ENCODE results near the gene TOMM70.

- TF ChIP-seq FOSL2 (CRISPR knock-in tag; IDR thresholded peaks at IDR 0.05) (no peak), TARDBP (CRISPR knock-in tag; IDR thresholded peaks at IDR 0.05) (no peak), POLR2A (IDR thresholded peaks at IDR 0.05; ENCODE audit: insufficient read depth in 1 of 2, low read depth in 2 of 2, low read length in 2 of 2) (no peak), SP4 (CRISPR knock-in tag; IDR thresholded peaks at IDR 0.05) (no peak), KMT2B (CRISPR knock-in tag; IDR thresholded peaks at IDR 0.05) (no peak)
Observed at GRCh38 chr3:100436951-100437350, 36.1 kb upstream of the TOMM70 start.
